NT2/D1 (cell line): ENCODE measurements around the gene PDCD2L.

ENCODE experiments used
- SUZ12 ChIP-seq: IDR thresholded peaks from 2 replicates; pipeline ENCODE4 v1.6.1; 2011; ENCODE audit not compliant: insufficient read length, insufficient read depth; ENCODE audit errors: extremely low read depth
- ZNF274 ChIP-seq: IDR thresholded peaks from 2 replicates; pipeline ENCODE4 v1.6.1; 2011; ENCODE audit warnings: mild to moderate bottlenecking, low read depth, low read length

DNA sequence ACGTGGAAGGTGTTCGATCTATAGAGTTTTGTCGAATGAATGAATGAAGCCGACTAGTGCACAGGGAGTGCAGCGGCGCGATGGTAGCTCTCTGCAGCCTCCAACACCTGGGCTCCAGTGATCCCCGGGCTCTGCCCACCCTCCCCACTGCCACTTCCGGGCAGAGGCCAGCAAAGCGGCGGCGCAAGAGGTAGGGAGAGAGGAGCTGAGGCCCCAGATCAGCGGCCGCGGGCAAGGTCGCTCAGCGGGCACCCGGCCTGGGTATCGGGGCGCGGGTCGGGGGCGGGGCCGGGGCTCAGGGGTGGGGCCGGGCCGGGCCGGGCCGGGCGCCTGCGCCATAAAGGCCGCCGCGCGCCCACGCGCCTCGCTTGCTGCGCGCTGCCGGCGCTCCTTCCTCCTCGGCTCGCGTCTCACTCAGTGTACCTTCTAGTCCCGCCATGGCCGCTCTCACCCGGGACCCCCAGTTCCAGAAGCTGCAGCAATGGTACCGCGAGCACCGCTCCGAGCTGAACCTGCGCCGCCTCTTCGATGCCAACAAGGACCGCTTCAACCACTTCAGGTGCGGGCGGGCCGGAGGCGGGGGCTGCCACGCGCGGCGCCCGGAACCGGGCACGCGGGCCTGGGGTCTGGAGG, 39.3 kb upstream of the PDCD2L start, which contains the start of gene GPI:
- TF ChIP-seq ZNF274 (no peak), SUZ12 (no peak)
